Naive thymus-derived CD4-positive, alpha-beta T cell (primary cell): ENCODE data around the gene NPB. TPM values are rescaled to one million over a fixed set of nuclear protein-coding genes. Genes with fewer than 3 reads are reported as not detected.
A peak's percentile ranks its signal among the peaks of the same experiment; 100 is the strongest.

Source experiments
- ATAC-seq: fragments of 150-1000 bp; cut with Tn5 transposase; 2 replicates; pipeline ENCODE4 v1.10.0; 2021; ENCODE audit warnings: mild to moderate bottlenecking, moderate library complexity
- CTCF ChIA-PET: fragments of 350-600 bp; sonication (Branson Sonifier 250); formaldehyde crosslinking; loops from one replicate; lab custom pipeline; 2021; ENCODE audit warnings: antibody characterized with exemption; lab: Charles Lee
- POLR2A ChIA-PET: fragments of 350-600 bp; sonication (Branson Sonifier 250); formaldehyde crosslinking; loops from one replicate; lab custom pipeline; 2021; ENCODE audit warnings: antibody characterized with exemption, inconsistent platforms; lab: Charles Lee
- DNase-seq, 9 donors: peaks; one replicate each; pipeline versions ENCODE4 v3.0.0 to v3.0.0-alpha.2; 2020 to 2022; ENCODE audit warnings: mixed read lengths in 1 of 9
- H3K27ac ChIP-seq: one replicate; pipeline ENCODE4 v1.7.0; 2013; ENCODE audit warnings: mild to moderate bottlenecking, low read depth, low read length, moderate library complexity
- H3K27me3 ChIP-seq, 2 donors: one replicate each; pipeline ENCODE4 v1.7.0; 2013; ENCODE audit warnings: low read length in 2 of 2, mild to moderate bottlenecking in 2 of 2, moderate library complexity in 2 of 2; ENCODE audit not compliant: control insufficient read depth in 2 of 2, insufficient read depth in 2 of 2
- H3K36me3 ChIP-seq, 3 experiments: 1 replicate in 2 of 3; 2 replicates in 1 of 3; pipeline ENCODE4 v1.7.0; 2013; ENCODE audit warnings: low read length in 3 of 3, mild to moderate bottlenecking in 3 of 3, moderate library complexity in 1 of 3; ENCODE audit not compliant: insufficient read depth in 3 of 3, control insufficient read depth in 2 of 3
- H3K4me1 ChIP-seq, 2 donors: one replicate each; pipeline ENCODE4 v1.7.0; 2013; ENCODE audit warnings: low read length in 2 of 2, mild to moderate bottlenecking in 2 of 2, moderate library complexity in 1 of 2; ENCODE audit not compliant: control insufficient read depth in 2 of 2, insufficient read depth in 2 of 2
- H3K4me3 ChIP-seq: 2 replicates; pipeline ENCODE4 v1.7.0; 2013; ENCODE audit warnings: mild to moderate bottlenecking, low read length
- H3K9me3 ChIP-seq, 3 experiments: 1 replicate in 2 of 3; 2 replicates in 1 of 3; pipeline ENCODE4 v1.7.0; 2013; ENCODE audit warnings: low read length in 3 of 3; ENCODE audit not compliant: control insufficient read depth in 2 of 3
- H3K27ac Mint-ChIP-seq, 9 donors: one replicate each; pipeline ENCODE4 v1.8.0; 2020 to 2022; ENCODE audit warnings: mixed read lengths in 9 of 9, mild to moderate bottlenecking in 8 of 9, moderate library complexity in 5 of 9, inconsistent platforms in 2 of 9
- H3K27me3 Mint-ChIP-seq, 5 donors: one replicate each; pipeline ENCODE4 v1.8.0; 2021 to 2022; ENCODE audit warnings: mixed read lengths in 5 of 5, mild to moderate bottlenecking in 1 of 5
- H3K36me3 Mint-ChIP-seq, 5 donors: one replicate each; pipeline ENCODE4 v1.8.0; 2020 to 2022; ENCODE audit warnings: mixed read lengths in 5 of 5, mild to moderate bottlenecking in 3 of 5, inconsistent platforms in 1 of 5
- H3K4me1 Mint-ChIP-seq, 7 donors: one replicate each; pipeline ENCODE4 v1.8.0; 2020 to 2022; ENCODE audit warnings: mixed read lengths in 7 of 7, mild to moderate bottlenecking in 3 of 7, inconsistent platforms in 1 of 7
- H3K4me3 Mint-ChIP-seq, 10 donors: one replicate each; pipeline ENCODE4 v1.8.0; 2020 to 2022; ENCODE audit warnings: mild to moderate bottlenecking in 10 of 10, mixed read lengths in 10 of 10, moderate library complexity in 6 of 10, inconsistent platforms in 2 of 10
- H3K9me3 Mint-ChIP-seq, 11 donors: one replicate each; pipeline ENCODE4 v1.8.0; 2020 to 2022; ENCODE audit warnings: mixed read lengths in 11 of 11, mild to moderate bottlenecking in 4 of 11, inconsistent platforms in 1 of 11, moderate library complexity in 1 of 11
- intact Hi-C, 2 donors: fragments of 100-400 bp; cut with micrococcal nuclease; formaldehyde crosslinking; loops; one replicate each; pipeline ENCODE4 v1.15.1; 2023
- polyA plus RNA-seq, 2 donors: library from polyadenylated mRNA; unstranded; fragments of 300-500 nt; fragmentation: Illumina TruSeq; gene quantifications; one replicate each; pipeline ENCODE4 v1.2.3, GENCODE V29; 2021
- total RNA-seq, 6 experiments: library from RNA in 5 of 6; stranded (reverse) in 5 of 6; gene quantifications; 1 replicate in 5 of 6; 2 replicates in 1 of 6; pipeline ENCODE4 v1.2.3 and lab custom pipeline; 2021 to 2026

The NPB gene
- total and polyA plus RNA-seq, 7 experiments from 2014 or later, result 0.20 to 0.59 (median 0.51) TPM; not detected in 2

DNA sequence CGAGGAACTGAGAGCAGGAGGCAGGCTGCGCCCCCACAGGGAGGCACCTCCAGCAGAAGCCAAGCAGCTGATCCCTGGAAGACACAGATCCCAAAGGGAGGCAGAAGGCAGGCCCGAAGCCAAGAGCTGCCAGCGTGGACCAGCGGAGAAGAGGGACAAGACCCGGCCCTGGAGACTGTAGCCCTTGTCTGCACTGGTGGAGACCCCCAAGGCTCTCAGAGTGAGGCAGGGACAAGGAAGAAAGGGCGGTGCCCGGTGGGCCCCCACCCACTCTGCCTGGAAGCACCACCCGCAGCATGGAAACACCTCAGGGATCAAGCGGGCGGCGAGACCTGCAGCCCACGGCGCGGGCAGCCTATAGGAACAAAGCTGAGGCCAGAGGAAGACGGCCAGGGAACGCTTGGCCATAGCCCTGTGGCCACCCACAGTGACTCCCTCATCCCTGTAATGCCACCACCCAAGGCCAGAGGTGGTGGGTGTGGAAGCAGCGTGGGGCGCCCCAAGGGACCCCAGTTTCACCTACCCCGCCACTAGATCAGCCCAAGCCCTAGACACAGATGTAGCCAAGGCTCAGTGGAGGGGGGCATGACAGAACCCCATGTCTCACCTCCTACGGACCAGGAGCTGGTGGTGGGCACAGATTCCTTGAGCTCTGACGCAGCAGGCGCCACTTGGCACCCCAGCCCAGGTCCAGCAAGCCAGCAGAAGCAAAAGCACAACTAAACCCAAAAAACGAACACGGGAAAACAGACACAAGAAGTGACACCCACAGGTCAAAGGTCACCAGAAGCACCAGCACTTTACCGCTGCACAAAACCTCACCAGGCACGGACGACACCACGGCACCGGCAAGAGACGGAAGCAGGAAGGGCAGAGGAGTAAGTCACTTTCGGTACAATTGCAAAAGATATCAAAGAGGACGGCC is 18.8 kb downstream of the NPB start:
- Mint-ChIP-seq H3K4me1 (peaks cover 10 to 57% (median 43%) of the 10 kb centered on the region in 7 donors), H3K36me3 (peaks cover 0 to 5% (median 0%) of the 10 kb centered on the region in 5 donors), H3K9me3 (peaks cover 0 to 2% (median 0%) of the 10 kb centered on the region in 11 donors), H3K27me3 (no peaks in the 10 kb centered on the region), H3K4me3 (no peak overlapping the region), H3K27ac (peak overlapping the region in 2 of 9 donors; percentile 15 to 56)
- no peaks in the 10 kb centered on the region for H3K27me3 ChIP-seq
- no peaks in the 10 kb centered on the region for H3K9me3 ChIP-seq
- ChIA-PET CTCF (no interaction called here), POLR2A (no interaction called here)
- no peak overlapping the region for H3K27ac ChIP-seq
- intact Hi-C loops, result no loop called here
- H3K36me3 ChIP-seq, result peaks cover 0 to 9% (median 0%) of the 10 kb centered on the region in 3 experiments
- peaks cover 20 to 27% of the 10 kb centered on the region in 2 donors for H3K4me1 ChIP-seq
- DNase-seq (no peak), ATAC-seq (no peak)
- no peak overlapping the region for H3K4me3 ChIP-seq

DNA sequence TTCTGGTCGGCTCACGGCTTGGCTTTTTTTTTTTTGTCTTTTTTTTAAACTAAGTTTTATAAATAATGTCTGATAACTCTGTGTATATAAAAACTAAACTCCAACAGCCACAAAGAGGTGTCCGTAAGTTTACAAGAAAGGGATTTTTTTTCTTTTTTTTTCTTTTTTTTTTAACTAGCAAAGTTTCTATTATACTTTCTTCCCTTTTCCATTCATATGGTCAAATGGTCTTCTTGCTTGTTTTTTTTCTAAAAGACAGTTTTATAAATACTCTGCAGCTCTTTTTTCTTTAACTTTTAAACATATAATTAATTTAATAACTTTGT is 19.5 kb downstream of the NPB start:
- no peaks in the 10 kb centered on the region for H3K9me3 ChIP-seq
- Mint-ChIP-seq H3K27me3 (no peaks in the 10 kb centered on the region), H3K27ac (no peak overlapping the region), H3K4me1 (peaks cover 14 to 57% (median 46%) of the 10 kb centered on the region in 7 donors), H3K9me3 (peaks cover 0 to 2% (median 0%) of the 10 kb centered on the region in 11 donors), H3K4me3 (no peak overlapping the region), H3K36me3 (peaks cover 0 to 4% (median 0%) of the 10 kb centered on the region in 5 donors)
- H3K27ac ChIP-seq, result no peak overlapping the region
- ATAC-seq (no peak), DNase-seq (no peak)
- peaks cover 0 to 8% (median 0%) of the 10 kb centered on the region in 3 experiments for H3K36me3 ChIP-seq
- no peaks in the 10 kb centered on the region for H3K27me3 ChIP-seq
- ChIA-PET CTCF (no interaction called here), POLR2A (no interaction called here)
- H3K4me3 ChIP-seq, result no peak overlapping the region
- peaks cover 17 to 33% of the 10 kb centered on the region in 2 donors for H3K4me1 ChIP-seq
- intact Hi-C loops, result no loop called here

DNA sequence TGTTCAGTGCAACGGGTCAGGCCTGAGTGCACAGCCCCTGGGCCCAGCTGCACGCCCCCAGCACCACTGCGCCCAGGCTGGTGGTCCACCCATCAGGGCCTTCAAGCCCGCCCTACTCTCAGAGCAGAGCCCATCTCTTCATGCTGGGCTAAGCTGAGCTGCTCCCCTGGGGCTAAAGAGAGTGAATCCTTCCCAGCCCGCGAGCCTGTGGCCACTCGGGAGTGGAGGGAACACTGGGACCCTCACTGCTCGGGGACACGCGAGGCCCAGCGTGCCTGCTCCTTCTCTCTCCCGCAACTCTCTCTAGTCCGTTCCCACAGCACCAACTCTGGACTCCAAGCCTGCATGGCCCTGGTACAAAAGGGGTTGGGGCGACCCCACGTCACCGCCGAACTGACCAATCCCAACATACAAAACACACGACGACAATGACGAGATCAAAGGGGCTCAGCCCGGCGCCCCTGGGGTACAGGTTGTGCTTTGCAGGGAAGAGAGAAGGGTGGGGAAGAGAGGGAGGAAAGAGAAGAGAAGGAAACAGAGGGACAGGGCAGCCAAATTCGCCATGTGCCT is 20.0 kb downstream of the NPB start:
- no peak overlapping the region for H3K27ac ChIP-seq
- no peaks in the 10 kb centered on the region for H3K27me3 Mint-ChIP-seq
- no peak overlapping the region for H3K4me3 Mint-ChIP-seq
- no peaks in the 10 kb centered on the region for H3K27me3 ChIP-seq
- H3K4me1 Mint-ChIP-seq, result peaks cover 12 to 53% (median 42%) of the 10 kb centered on the region in 7 donors
- DNase-seq, result no peak
- ChIA-PET POLR2A (interaction anchor here (0.9 kb wide), 1 partner anchor 32 kb away, joined by 3 read pairs; no protein-coding TSS in a partner anchor), CTCF (no interaction called here)
- peaks cover 0 to 8% (median 0%) of the 10 kb centered on the region in 3 experiments for H3K36me3 ChIP-seq
- H3K9me3 ChIP-seq, result no peaks in the 10 kb centered on the region
- peaks cover 0 to 1% (median 0%) of the 10 kb centered on the region in 11 donors for H3K9me3 Mint-ChIP-seq
- intact Hi-C loops, result no loop called here
- peaks cover 0 to 4% (median 0%) of the 10 kb centered on the region in 5 donors for H3K36me3 Mint-ChIP-seq
- peaks cover 13 to 31% of the 10 kb centered on the region in 2 donors for H3K4me1 ChIP-seq
- no peak for ATAC-seq
- no peak overlapping the region for H3K27ac Mint-ChIP-seq
- no peak overlapping the region for H3K4me3 ChIP-seq

DNA sequence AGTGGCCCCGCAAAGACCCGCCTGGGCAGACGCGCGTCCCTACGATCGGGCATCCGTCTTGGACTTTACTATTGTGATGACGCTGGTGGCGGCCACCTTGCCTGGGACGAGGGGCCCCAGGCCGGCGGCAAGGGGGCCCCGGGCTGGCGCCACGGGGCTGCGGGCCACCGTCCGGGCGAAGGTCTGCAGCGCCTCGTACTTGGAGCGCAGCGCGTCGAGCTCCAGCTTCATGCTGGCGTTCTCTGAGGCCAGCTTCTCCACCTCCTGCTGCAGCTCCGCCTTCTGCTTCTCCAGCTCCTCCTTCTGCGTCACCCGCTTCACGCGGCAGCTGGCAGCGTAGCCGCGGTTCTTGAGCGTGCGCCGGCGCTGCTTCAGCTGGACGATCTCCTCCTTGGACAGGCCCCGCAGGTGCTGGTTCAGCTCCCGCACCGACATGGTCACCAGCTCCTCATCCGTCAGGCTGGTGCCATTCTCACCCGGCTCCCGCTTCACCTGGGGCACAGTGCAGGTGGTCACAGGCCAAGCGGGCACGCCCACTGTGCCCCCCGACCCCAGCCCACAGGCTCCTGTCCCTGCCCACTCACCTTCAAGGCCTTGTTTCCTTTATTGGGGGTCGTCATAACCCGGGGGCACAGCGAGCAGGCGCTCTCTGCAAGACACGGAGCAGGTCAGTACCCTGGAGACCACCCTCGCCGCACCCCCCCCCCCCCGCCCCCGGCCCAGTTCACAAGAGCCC is 20.7 kb downstream of the NPB start:
- ATAC-seq (no peak), DNase-seq (no peak)
- H3K27me3 Mint-ChIP-seq, result no peaks in the 10 kb centered on the region
- H3K4me3 Mint-ChIP-seq, result peak overlapping the region in 1 of 10 donors; percentile 35
- H3K4me1 ChIP-seq, result peaks cover 10 to 28% of the 10 kb centered on the region in 2 donors
- intact Hi-C loops, result no loop called here
- no peaks in the 10 kb centered on the region for H3K9me3 Mint-ChIP-seq
- ChIA-PET CTCF (no interaction called here), POLR2A (interaction anchor here (0.9 kb wide), 1 partner anchor 32 kb away, joined by 3 read pairs; no protein-coding TSS in a partner anchor)
- peak overlapping the region in 2 of 9 donors; percentile 76 to 80 for H3K27ac Mint-ChIP-seq
- peaks cover 0 to 8% (median 0%) of the 10 kb centered on the region in 3 experiments for H3K36me3 ChIP-seq
- H3K9me3 ChIP-seq, result no peaks in the 10 kb centered on the region
- no peak overlapping the region for H3K4me3 ChIP-seq
- H3K36me3 Mint-ChIP-seq, result peaks cover 0 to 4% (median 0%) of the 10 kb centered on the region in 5 donors
- H3K4me1 Mint-ChIP-seq, result peaks cover 9 to 49% (median 39%) of the 10 kb centered on the region in 7 donors
- no peak overlapping the region for H3K27ac ChIP-seq
- H3K27me3 ChIP-seq, result no peaks in the 10 kb centered on the region

DNA sequence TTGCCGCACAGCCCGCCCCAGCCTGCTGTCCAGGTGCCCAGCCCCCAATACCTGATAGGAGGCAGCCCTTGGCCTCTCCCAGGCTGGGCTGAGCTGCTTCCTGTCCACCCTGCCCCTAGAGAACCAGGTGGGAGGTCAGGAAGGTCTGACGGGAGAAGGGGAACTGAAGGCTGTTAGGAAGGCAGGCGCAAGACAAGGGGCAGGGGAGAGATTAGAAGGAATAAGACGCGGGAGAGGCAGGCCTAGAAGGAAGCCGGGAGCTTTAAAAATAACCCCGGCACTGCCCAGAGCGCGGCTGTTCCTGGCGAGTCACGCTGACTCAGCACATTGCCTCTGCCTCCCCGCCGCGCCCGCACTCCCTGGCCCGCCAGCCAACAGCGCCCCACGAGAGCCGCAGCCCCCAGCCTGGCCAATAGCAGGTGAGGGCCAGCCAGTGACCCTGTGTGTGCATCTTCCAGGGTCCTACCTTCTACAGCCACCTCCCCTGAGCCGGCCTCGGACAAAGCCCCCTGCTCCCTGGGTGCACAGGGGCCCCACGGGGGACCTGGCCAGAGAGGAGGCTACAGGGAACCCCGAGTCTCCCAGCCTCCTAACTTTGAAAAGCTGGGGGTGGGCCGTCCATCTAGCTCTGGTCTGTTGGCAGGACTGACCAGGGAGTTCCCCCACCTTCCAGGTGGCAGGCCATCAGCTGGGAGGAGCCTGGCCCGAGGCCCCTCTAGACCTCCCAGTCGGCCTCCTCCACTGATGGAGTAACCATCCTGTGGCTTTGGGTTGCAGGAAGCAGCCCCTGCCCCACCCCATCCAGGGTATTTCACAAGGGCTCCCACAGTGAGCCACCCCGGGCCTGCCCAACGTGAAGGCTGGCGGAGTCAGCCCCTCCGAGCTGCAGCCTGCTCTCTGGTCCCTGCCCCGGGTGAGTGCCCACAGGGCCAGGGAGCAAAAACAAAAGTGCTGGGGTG is 21.5 kb downstream of the NPB start:
- ATAC-seq (peak; percentile 31), DNase-seq (peak in 1 of 9 donors; percentile 39)
- H3K9me3 Mint-ChIP-seq, result no peaks in the 10 kb centered on the region
- intact Hi-C loops, result no loop called here
- peaks cover 0 to 4% (median 0%) of the 10 kb centered on the region in 5 donors for H3K36me3 Mint-ChIP-seq
- ChIA-PET CTCF (no interaction called here), POLR2A (interaction anchor here (0.9 to 1.5 kb wide), 3 partner anchors 8 to 52 kb away, joined by 3 to 6 read pairs (median 5); no protein-coding TSS in a partner anchor)
- no peak overlapping the region for H3K4me3 ChIP-seq
- H3K9me3 ChIP-seq, result no peaks in the 10 kb centered on the region
- peaks cover 9 to 44% (median 32%) of the 10 kb centered on the region in 7 donors for H3K4me1 Mint-ChIP-seq
- H3K27ac Mint-ChIP-seq, result peak overlapping the region in 4 of 9 donors; percentile 26 to 65 (median 46)
- H3K27me3 ChIP-seq, result peaks cover 0 to 4% of the 10 kb centered on the region in 2 donors
- peaks cover 0 to 8% (median 0%) of the 10 kb centered on the region in 3 experiments for H3K36me3 ChIP-seq
- H3K4me3 Mint-ChIP-seq, result peak overlapping the region in 5 of 10 donors; percentile 6 to 83 (median 58)
- peak overlapping the region; percentile 10 for H3K27ac ChIP-seq
- H3K27me3 Mint-ChIP-seq, result no peaks in the 10 kb centered on the region
- peaks cover 10 to 29% of the 10 kb centered on the region in 2 donors for H3K4me1 ChIP-seq
